GM21576 (cell line): ENCODE measurements around the gene MCOLN1.

ENCODE experiments used
- ATAC-seq: cut with Tn5 transposase; IDR thresholded peaks from one replicate; pipeline ENCODE4 v1.9.1; 2021; ENCODE audit warnings: mild to moderate bottlenecking, moderate library complexity; ENCODE audit not compliant: unreplicated experiment

Gene MCOLN1

GRCh38 chr19:7500811-7501450 is 21.5 kb upstream of the MCOLN1 start:
- ATAC-seq, result no peak

GRCh38 chr19:7502552-7502951 is 19.9 kb upstream of the MCOLN1 start:
- no peak for ATAC-seq

GRCh38 chr19:7504684-7505083 is 17.7 kb upstream of the MCOLN1 start:
- no peak for ATAC-seq

GRCh38 chr19:7505288-7505681 is 17.1 kb upstream of the MCOLN1 start:
- ATAC-seq, result no peak

GRCh38 chr19:7505682-7506384 is 16.6 kb upstream of the MCOLN1 start:
- ATAC-seq, result no peak

GRCh38 chr19:7506385-7507328 is 15.8 kb upstream of the MCOLN1 start:
- ATAC-seq, result no peak

- no peak for ATAC-seq
Observed at GRCh38 chr19:7507884-7508283, 14.5 kb upstream of the MCOLN1 start.

GRCh38 chr19:7509625-7510024 is 12.8 kb upstream of the MCOLN1 start:
- ATAC-seq, result no peak

GRCh38 chr19:7512400-7512851 is 10.0 kb upstream of the MCOLN1 start:
- no peak for ATAC-seq

- no peak for ATAC-seq
Observed at GRCh38 chr19:7513809-7514642, 8.4 kb upstream of the MCOLN1 start.

- ATAC-seq, result no peak
Observed at GRCh38 chr19:7515110-7515644, 7.2 kb upstream of the MCOLN1 start.

GRCh38 chr19:7515645-7516151 is 6.7 kb upstream of the MCOLN1 start, which contains the start of gene ZNF358:
TSS of gene ZNF358 (plus strand) at chr19:7516103. CDS start at chr19:7519243, 3,140 bp downstream.
- ATAC-seq, result no peak

- ATAC-seq, result no peak
Observed at GRCh38 chr19:7516333-7516732, 6.1 kb upstream of the MCOLN1 start.

GRCh38 chr19:7516878-7517277 is 5.5 kb upstream of the MCOLN1 start:
- ATAC-seq, result no peak

- no peak for ATAC-seq
Observed at GRCh38 chr19:7519361-7520130, 2.9 kb upstream of the MCOLN1 start.

GRCh38 chr19:7520131-7521051 is 2.0 kb upstream of the MCOLN1 start:
- ATAC-seq, result no peak

- no peak for ATAC-seq
Observed at GRCh38 chr19:7521551-7522071, 813 bp upstream of the MCOLN1 start.
